HG03280 (cell line): ENCODE results near the gene SYT4.
A peak's percentile ranks its signal among the peaks of the same experiment; 100 is the strongest.
"Not testable (repeated sequence)": the region's sequence is repeated elsewhere in the genome, so short reads cannot be mapped to it uniquely, and the experiment has no call there.

Experiments
- ATAC-seq: cut with Tn5 transposase; IDR thresholded peaks from one replicate; pipeline ENCODE4 v1.9.1; 2021; ENCODE audit warnings: mild to moderate bottlenecking, moderate library complexity; ENCODE audit not compliant: unreplicated experiment

SYT4 gene, protein sequence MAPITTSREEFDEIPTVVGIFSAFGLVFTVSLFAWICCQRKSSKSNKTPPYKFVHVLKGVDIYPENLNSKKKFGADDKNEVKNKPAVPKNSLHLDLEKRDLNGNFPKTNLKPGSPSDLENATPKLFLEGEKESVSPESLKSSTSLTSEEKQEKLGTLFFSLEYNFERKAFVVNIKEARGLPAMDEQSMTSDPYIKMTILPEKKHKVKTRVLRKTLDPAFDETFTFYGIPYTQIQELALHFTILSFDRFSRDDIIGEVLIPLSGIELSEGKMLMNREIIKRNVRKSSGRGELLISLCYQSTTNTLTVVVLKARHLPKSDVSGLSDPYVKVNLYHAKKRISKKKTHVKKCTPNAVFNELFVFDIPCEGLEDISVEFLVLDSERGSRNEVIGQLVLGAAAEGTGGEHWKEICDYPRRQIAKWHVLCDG

DNA sequence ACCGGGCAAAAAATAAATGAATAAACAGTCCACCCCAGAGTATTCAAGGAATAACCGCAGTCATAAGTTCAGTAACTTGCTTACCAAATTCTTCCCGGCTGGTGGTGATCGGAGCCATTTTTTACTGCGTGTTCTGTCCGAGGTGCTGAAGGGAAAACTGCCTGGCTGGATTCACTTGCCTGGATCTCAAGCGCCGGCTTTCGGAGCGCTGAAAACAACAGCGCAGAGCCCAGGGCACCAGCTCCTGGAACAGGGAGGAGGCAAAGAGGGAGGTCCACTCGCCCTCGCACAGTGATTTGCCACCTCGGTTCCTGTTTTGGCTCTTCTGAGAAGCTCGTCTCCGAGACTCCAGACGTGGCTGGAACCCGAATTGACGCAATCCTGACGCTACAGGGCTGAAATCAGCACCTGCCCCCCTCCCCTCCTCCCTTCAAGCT, at the start of gene SYT4:
SYT4 (minus strand) TSS at position 327 of the 437 bp plus-strand sequence; CDS start at position 118, 209 bp downstream.
- ATAC-seq: no peak

DNA sequence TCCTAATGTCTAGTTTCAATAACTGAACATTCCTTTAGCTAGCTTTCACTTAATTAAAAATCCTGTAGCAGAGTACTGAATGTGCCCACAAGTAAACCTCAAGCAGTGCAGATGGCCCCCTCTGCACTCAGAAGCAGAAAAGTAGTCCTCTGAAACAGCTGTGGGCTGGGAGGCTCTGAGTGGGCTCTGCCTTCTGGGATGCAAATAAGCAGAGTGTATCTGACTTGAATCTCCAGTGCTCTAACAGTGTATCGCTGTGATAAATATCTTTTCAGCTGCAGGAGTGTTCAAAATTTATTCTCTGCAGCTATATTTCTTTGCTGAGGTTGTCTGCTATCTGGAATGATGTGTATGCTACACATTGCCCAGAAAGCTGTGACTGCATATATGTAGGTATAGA, 44.8 kb upstream of the SYT4 start:
- no peak for ATAC-seq

DNA sequence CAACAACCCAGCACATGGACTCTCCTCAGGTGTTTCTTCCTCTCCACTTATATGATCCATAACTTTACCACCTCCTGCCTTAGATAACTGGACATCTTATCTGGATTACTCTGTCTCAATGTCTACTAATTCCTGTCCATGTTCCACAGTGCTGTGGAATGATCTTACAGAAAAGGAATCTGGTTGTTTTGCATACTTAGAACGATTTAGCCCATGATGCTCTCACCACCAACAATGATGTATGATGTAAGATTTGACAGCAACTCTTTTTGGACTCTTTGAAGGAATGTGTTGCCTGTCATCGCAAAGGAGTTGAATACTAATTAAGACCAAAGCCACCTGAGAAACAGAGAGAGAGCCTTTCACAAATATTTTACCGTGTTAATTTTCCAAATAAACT, 37.7 kb upstream of the SYT4 start:
- ATAC-seq: no peak

- no peak for ATAC-seq
Measured at GRCh38 chr18:43312891-43313290, 35.6 kb upstream of the SYT4 start.

DNA sequence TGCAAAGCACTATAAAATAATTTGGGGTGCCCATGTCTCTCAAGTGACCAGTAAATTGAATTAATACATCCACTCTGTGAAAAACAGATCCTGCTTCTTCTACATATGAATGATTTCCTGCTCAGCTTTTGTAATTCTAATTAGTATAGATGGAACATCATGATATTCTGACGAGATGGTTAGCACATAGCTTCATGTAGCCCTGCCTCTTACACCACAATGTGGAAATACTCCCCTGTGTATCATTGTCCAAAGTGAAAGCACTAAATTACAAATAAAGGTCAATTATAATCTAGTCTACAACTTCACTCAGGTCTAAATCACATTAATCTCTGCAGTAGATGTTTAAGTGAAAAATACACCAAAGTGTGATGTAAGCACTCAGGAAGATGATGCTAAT, 32.9 kb upstream of the SYT4 start:
- ATAC-seq: no peak

DNA sequence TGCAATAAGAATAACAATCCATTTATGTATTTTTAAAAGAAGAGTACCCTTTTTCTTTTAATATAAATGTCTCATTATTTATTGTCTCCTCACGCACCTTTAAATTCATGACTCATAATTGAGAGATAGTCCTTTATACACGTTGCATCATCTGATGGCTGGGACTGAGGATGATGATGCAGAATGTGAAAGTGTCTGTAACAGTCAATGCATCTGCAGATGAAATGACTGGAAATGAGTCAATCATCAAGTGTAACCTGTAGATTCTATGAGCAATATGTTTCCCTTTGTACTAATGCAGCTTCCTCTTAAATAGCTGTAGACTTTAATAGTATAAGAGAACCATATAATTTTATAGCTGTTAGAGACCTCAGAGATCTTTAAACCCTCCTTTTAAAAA, 26.1 kb upstream of the SYT4 start:
- no peak for ATAC-seq

GRCh38 chr18:43286187-43286586, 8.9 kb upstream of the SYT4 start:
- ATAC-seq: not testable (repeated sequence)

GRCh38 chr18:43283299-43283698, 6.0 kb upstream of the SYT4 start:
- no peak for ATAC-seq

DNA sequence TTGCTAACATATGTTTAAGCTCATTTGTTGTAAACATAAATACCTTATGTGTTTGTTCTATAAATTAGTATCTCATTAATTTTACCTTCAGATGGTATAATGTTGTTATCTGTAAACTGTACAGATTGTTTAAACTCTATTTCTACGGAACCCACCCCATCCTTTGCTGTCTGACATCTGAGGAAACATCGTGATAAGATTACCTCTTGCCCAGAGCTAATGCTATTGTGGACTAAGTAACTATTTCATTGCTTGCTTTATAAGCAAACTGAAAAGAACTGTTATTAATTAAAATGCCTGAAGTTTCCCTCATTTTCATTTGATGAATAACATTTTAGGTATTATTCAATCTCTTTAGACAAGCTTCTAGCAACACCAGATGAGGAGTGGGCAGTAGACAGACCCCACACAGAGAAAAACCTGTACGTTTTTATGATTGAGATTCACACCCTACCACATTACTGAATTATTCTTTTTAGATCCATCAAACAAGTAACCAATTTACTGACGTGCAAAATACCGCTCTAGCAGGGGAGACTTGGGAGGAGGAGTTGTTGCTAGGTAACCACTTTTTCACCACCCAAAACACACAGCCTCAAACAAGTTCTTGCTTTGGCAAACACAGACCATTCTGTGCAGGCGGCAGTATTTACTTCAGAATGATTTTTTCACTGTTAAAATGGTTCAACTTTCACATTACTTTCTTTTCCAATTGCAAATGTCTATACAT, 1.9 kb upstream of the SYT4 start:
- peak; percentile 71 for ATAC-seq

GRCh38 chr18:43278355-43278754, 1.1 kb upstream of the SYT4 start:
- no peak for ATAC-seq

DNA sequence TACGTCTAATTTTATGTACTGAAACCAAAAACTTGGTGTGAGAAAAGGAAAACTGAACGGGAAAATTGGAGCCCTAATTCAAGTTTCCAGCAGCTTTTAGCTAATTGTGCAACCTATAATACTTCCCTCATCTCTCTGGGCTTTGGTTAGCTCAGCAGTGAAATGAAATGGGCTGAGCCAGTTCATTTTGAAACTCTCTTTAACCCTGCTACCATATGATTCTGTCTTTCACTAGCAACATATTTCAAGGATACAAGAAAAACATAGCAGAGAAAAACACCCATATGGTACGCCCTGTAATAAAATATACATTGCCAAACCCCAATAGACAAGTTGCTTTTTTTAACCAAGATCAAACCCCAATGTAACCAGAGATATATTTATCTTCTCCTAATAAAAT, 799 bp downstream of the SYT4 start:
- no peak for ATAC-seq

DNA sequence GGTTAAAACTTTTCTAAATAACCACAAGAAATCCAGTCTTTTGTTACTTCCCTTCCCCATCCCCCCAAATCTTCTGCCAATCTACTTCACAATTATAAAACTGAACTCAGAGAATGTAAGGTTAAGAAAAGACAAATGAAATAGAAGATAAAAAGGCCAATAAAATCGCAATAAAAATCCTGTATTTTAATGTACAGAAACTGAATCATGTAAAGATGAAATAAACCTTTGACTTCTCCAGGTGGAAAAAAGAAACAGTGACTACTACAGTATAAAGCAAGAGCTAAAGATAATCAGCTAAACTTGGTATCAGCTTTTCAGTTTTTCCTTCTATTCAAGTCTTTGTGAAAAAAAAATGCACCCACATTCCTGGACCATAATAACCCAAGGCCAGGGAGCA, 1.7 kb downstream of the SYT4 start:
- no peak for ATAC-seq

GRCh38 chr18:43274526-43274925, 2.8 kb downstream of the SYT4 start:
- ATAC-seq: no peak

DNA sequence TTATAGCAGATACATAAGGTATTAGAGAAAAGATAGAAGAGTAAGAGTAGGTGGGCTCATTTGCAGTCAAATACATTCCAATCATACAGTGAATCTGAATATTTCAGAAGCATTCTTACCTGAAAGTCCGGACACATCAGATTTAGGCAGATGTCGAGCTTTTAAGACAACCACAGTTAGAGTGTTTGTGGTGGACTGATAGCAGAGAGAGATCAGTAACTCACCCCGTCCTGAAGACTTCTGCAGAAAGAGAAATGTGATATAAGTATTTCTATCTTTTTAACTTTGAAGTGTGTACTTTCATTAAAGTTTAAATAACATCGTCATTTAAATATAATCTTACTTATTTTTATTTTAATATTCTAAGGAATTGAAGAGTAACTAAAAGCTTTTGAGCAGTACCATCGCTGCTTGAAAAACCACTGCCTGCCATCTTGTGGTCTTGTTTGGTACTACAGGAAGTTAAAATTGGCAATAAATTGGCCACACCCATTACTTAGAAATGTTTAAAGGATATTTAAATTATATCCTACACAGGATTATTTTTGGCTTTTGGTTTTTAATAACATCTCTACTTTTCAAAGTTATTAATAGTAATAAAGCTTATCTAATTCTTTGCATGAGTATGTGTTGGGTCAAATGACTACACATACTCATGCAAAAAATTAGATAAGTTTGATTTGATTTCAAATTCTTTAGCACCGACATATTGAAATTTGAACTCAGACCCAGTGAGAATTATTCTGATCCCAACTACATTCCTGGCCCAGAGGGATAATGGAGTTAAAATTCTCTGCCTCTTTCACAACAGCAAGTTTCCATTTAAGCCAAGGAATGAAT, 5.5 kb downstream of the SYT4 start:
- peak; percentile 81 for ATAC-seq

GRCh38 chr18:43267818-43268217, 9.5 kb downstream of the SYT4 start:
- ATAC-seq: no peak

DNA sequence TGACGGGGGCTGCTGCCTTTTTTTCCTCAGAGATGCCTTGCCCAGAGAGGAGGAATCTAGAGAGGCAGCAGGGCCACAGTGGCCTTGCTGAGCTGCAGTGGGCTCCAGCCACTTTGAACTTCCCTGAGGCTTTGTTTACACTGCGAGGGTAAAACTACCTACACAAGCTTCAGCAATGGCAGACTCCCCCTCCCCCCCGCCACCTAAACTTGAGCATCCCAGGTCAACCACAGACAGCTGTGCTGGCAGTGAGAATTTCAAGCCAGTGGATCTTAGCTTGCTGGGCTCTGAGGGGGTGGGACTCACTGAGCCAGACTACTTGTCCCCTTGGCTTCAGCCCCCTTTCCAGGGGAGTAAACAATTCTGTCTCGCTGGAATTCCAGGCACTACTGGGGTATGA, 11.8 kb downstream of the SYT4 start:
- no peak for ATAC-seq

- ATAC-seq: no peak
Measured at GRCh38 chr18:43248610-43249249, 28.6 kb downstream of the SYT4 start.

DNA sequence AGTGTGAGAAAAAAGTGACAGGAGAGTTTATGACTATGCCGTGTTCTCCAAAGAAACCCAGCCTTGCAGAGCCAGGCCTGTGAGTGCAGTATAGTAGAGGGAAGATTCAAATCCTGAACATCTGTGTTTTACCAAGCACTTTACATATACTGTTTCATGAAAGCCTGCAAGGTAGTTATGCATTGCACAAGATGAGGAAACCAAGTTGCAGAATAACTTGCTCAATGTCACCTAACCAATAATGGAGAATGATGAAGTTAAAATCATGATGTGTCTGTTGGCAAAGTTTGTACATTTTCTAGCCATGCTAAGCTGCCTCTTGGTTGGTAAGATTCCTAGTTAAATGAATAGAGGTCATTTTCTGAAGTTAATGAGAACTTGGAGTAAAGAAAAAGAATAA, 29.3 kb downstream of the SYT4 start:
- ATAC-seq: no peak

GRCh38 chr18:43238429-43238828, 38.9 kb downstream of the SYT4 start:
- ATAC-seq: no peak

- no peak for ATAC-seq
Measured at GRCh38 chr18:43236921-43237320, 40.4 kb downstream of the SYT4 start.

- no peak for ATAC-seq
Measured at GRCh38 chr18:43234889-43235288, 42.4 kb downstream of the SYT4 start.
